OCI-LY1 (cell line): ENCODE results near the gene ADARB2.

ENCODE experiments used
- H2AFZ ChIP-seq: fragments of 200-600 bp; sonication (generic), shearing (Covaris generic); 2 replicates; pipeline ENCODE4 v1.6.0; 2014; ENCODE audit warnings: antibody characterized with exemption, mild to moderate bottlenecking, low read length
- H3F3A ChIP-seq: fragments of 200-600 bp; sonication (generic), shearing (Covaris generic); 2 replicates; pipeline ENCODE4 v1.6.0; 2014; ENCODE audit warnings: mild to moderate bottlenecking, antibody characterized with exemption, low read length, moderate library complexity; ENCODE audit not compliant: insufficient read depth
- H3K27ac ChIP-seq: fragments of 200-600 bp; sonication (generic); 2 replicates; pipeline ENCODE4 v1.5.1; 2014; ENCODE audit warnings: low read length, mixed run types, mild to moderate bottlenecking, low read depth; ENCODE audit not compliant: poor library complexity, severe bottlenecking
- H3K27me3 ChIP-seq: fragments of 200-600 bp; sonication (generic); 2 replicates; pipeline ENCODE4 v1.6.0; 2014; ENCODE audit warnings: antibody characterized with exemption, mild to moderate bottlenecking, low read length, moderate library complexity; ENCODE audit not compliant: insufficient read depth
- H3K36me3 ChIP-seq: fragments of 200-600 bp; sonication (generic); 2 replicates; pipeline ENCODE4 v1.6.1; 2014; ENCODE audit warnings: mild to moderate bottlenecking, antibody characterized with exemption, low read length, moderate library complexity, mixed read lengths; ENCODE audit not compliant: insufficient read depth
- H3K4me1 ChIP-seq: fragments of 200-600 bp; sonication (generic); 2 replicates; pipeline ENCODE4 v1.5.1; 2014; ENCODE audit warnings: mild to moderate bottlenecking, low read length, moderate library complexity; ENCODE audit not compliant: insufficient read depth, severe bottlenecking
- H3K4me2 ChIP-seq: fragments of 200-600 bp; sonication (generic), shearing (Covaris generic); 2 replicates; pipeline ENCODE4 v1.6.1; 2014; ENCODE audit warnings: low read length
- H3K4me3 ChIP-seq: fragments of 200-600 bp; sonication (generic); 2 replicates; pipeline ENCODE4 v1.5.1; 2014; ENCODE audit warnings: low read length, low read depth, mild to moderate bottlenecking, mixed read lengths; ENCODE audit not compliant: poor library complexity, severe bottlenecking
- H3K79me2 ChIP-seq: fragments of 200-600 bp; shearing (Covaris generic); 2 replicates; pipeline ENCODE4 v1.6.1; 2016; ENCODE audit warnings: mixed run types, low read length, mixed read lengths; ENCODE audit not compliant: insufficient read depth
- H3K9ac ChIP-seq: fragments of 200-600 bp; sonication (generic), shearing (Covaris generic); 2 replicates; pipeline ENCODE4 v1.6.1; 2014; ENCODE audit warnings: mild to moderate bottlenecking, low read length, mixed read lengths
- H3K9me2 ChIP-seq: fragments of 200-600 bp; sonication (generic), shearing (Covaris generic); 2 replicates; pipeline ENCODE4 v1.6.1; 2014; ENCODE audit warnings: low read depth, mild to moderate bottlenecking, low read length, mixed read lengths
- H3K9me3 ChIP-seq: fragments of 200-600 bp; shearing (Covaris generic); 2 replicates; pipeline ENCODE4 v1.6.1; 2014; ENCODE audit warnings: low read length, mixed read lengths
- H4K20me1 ChIP-seq: fragments of 200-600 bp; sonication (generic), shearing (Covaris generic); 2 replicates; pipeline ENCODE4 v1.6.0; 2016; ENCODE audit warnings: mild to moderate bottlenecking, low read length; ENCODE audit not compliant: insufficient read depth
- CTCF ChIP-seq: fragments of 200-600 bp; sonication (generic), shearing (Covaris generic); IDR thresholded peaks from 2 replicates; pipeline ENCODE4 v1.5.1; 2017; ENCODE audit warnings: mild to moderate bottlenecking, antibody characterized with exemption, low read length, moderate library complexity, mixed read lengths
- EZH2 ChIP-seq: fragments of 200-600 bp; sonication (generic), shearing (Covaris generic); IDR thresholded peaks from 2 replicates; pipeline ENCODE4 v1.8.0; 2017; ENCODE audit warnings: borderline replicate concordance, mixed run types, mild to moderate bottlenecking, antibody characterized with exemption, low read length, moderate library complexity, mixed read lengths

The ADARB2 gene

GRCh38 chr10:1468811-1469210 lies 268.5 kb downstream of the ADARB2 start:
- peaks cover 58% of the 10 kb centered on the region for H3K4me1 ChIP-seq
- H3K79me2 ChIP-seq: no peaks in the 10 kb centered on the region
- no peak overlapping the region for H2AFZ ChIP-seq
- H3K4me3 ChIP-seq: no peak overlapping the region
- no peak overlapping the region for H3K9ac ChIP-seq
- H3F3A ChIP-seq: no peaks in the 10 kb centered on the region
- H3K4me2 ChIP-seq: no peak overlapping the region
- peak overlapping the region; percentile 17 for H3K27ac ChIP-seq
- H3K9me3 ChIP-seq: no peaks in the 10 kb centered on the region
- no peaks in the 10 kb centered on the region for H3K9me2 ChIP-seq
- H4K20me1 ChIP-seq: no peaks in the 10 kb centered on the region
- no peak for TF ChIP-seq EZH2
- TF ChIP-seq CTCF: no peak
- no peaks in the 10 kb centered on the region for H3K36me3 ChIP-seq
- no peaks in the 10 kb centered on the region for H3K27me3 ChIP-seq

GRCh38 chr10:1467334-1468076 lies 269.8 kb downstream of the ADARB2 start:
- no peaks in the 10 kb centered on the region for H3K9me2 ChIP-seq
- no peaks in the 10 kb centered on the region for H3F3A ChIP-seq
- no peaks in the 10 kb centered on the region for H3K9me3 ChIP-seq
- no peak overlapping the region for H3K9ac ChIP-seq
- no peak overlapping the region for H3K27ac ChIP-seq
- H3K79me2 ChIP-seq: no peaks in the 10 kb centered on the region
- TF ChIP-seq CTCF (no peak), EZH2 (no peak)
- H3K4me1 ChIP-seq: peaks cover 58% of the 10 kb centered on the region
- H3K4me3 ChIP-seq: no peak overlapping the region
- no peak overlapping the region for H3K4me2 ChIP-seq
- no peaks in the 10 kb centered on the region for H3K36me3 ChIP-seq
- no peaks in the 10 kb centered on the region for H4K20me1 ChIP-seq
- no peak overlapping the region for H2AFZ ChIP-seq
- no peaks in the 10 kb centered on the region for H3K27me3 ChIP-seq

- Histone ChIP-seq H3F3A (no peaks in the 10 kb centered on the region; the same call in 1 of the 2 replicates), H3K9me2 (no peaks in the 10 kb centered on the region), H3K9ac (peak overlapping the region; percentile 47), H2AFZ (no peak overlapping the region), H3K27me3 (no peaks in the 10 kb centered on the region), H3K27ac (peak overlapping the region; percentile 94), H3K4me3 (peak overlapping the region; percentile 26), H3K79me2 (no peaks in the 10 kb centered on the region), H3K4me1 (peaks cover 66% of the 10 kb centered on the region), H3K36me3 (no peaks in the 10 kb centered on the region), H3K4me2 (peak overlapping the region; percentile 59), H3K9me3 (no peaks in the 10 kb centered on the region), H4K20me1 (no peaks in the 10 kb centered on the region)
- TF ChIP-seq CTCF: no peak
- no peak for TF ChIP-seq EZH2
Measured at GRCh38 chr10:1465993-1466764, 271.1 kb downstream of the ADARB2 start.
